ENCODE data around the gene ERCC6L2.
A peak's percentile ranks its signal among the peaks of the same experiment; 100 is the strongest.

Gene ERCC6L2

DNA sequence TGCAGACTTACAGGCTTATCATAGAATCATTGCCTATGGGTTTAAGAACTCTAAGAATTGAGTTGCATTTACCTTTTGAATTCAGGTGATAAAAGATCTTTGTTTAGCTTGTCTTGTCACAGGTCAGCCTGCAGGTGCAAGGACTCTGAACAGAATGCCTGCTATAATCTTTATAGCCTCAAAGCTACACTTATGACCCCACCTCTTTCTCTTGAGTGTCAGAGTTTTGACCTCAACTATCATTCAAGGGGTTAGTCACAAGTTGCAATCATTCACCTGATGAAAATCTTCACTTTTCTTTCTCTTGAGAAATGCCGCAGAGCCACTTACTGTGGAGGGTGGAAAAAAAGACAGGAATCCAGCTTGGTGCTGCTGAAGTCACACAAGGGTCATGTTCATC, 49.5 kb downstream of the ERCC6L2 start:
- DNase-seq = no peak

DNA sequence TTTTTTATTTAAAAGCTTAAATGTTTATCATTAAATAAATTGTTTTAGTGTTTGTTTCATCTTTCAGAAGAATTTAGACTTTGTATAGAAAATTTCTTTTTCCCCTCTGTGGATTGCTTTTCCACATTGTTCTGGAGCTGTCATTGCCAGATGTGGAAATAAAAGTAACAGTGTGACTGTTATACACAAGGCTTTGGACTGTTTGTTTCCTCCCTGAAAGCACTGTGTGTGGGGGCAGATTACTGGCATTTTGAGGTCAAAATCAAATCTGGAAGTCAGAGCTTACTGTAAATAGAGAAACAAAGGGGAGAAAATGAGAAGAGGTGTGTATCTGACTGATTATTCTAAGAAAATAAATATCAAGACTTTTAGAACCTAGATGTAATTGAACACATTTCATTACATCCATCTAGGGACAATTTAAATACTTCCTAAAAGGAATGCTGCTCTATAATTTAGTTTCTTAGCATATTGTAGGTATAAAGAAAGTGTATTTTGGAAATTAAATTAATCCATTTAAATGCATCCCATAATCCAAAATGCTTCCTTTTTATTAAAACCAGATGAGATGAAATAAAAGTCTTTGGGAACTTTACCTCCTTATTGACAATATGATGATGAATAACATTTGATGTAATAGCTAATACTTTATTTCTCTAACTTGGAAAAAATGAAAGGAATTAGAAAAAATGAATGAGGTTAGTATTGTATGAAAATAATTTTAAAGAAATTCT, 51.9 kb downstream of the ERCC6L2 start:
- DNase-seq = no peak

GRCh38 chr9:95930277-95930676, 54.8 kb downstream of the ERCC6L2 start:
- DNase-seq = no peak

GRCh38 chr9:95935861-95936578, 60.5 kb downstream of the ERCC6L2 start:
- DNase-seq = no peak

DNA sequence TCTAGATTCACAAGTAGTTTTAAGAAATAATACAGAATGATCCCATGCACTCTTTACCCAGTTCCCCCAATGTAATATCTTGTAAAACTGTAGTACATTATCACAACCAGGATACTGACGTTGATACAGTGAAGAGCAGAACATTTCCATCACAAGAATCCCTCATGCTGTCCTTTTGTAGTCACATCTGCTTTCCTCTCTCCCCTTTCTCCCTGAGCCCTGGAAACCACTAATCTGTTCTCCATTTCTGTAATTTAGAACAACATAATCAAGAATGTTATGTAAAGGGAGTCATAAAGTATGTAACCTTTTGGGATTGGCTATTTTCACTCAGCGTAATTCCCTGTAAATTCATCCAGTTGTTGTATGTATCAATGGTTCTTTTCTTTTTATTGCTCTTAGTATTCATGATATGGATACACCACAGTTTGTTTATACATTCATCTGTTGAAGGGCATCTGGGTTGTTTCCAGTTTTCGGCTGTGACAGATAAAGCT, 61.1 kb downstream of the ERCC6L2 start:
- DNase-seq = no peak

- no peak for DNase-seq
These were observed 61.6 kb downstream of the ERCC6L2 start for GRCh38 chr9:95937131-95937530.

DNA sequence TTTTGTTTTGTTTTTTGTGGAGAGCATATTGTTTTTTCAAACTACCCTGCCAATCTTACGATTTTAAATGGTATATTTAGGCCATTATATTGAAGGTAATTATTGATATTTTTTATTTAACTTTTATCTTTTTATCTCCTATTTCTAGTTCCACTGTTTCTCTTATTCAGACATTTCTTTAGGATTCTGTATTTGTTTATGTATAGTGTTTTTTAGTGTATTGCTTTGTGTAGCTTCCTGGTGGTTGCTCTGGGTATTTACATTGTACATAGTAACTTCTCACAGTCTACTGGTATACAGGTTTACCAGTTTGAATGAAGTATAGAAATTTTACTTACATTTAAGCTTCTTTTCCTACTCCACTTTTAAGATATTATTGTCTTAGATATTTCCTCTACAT, 63.2 kb downstream of the ERCC6L2 start:
- DNase-seq = no peak

- DNase-seq = no peak
These were observed 64.0 kb downstream of the ERCC6L2 start for GRCh38 chr9:95939472-95939871.

DNA sequence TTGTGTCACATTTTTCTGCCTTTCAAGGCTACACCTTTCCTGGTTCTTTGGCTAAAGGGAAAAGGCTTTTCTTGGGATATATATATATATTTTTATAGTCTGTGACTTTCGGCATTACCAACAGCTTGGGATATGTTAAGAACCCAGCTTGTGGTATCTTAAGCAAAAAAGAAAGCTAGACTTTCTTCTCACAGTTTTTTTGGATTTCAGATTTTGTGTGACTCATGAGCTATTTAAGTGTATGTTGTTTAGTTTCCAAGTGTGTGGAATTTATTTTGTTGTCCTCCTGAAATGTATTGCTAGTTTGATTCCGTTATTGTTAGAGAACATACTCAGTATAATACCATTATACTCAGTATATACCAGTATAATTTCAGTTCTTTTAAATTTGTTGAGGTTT, 64.8 kb downstream of the ERCC6L2 start:
- no peak for DNase-seq

DNA sequence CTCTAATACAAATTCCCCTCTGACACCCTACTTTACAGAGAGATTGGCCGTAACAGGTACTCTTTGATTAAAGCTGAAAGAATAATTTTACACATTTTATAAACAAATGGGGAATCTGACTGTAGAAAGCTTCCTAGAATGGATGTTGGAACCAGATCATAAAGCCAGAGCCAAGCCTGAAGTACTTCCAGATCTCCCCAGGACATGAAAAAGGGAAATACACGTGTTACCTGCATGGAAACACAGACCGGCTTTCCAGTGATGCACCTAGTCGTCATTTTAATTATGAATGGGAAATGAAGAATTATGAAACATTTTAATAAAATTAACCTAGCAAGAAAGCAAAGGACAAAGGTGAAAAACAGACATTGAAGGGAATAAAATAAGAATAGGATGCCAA, 66.5 kb downstream of the ERCC6L2 start:
- DNase-seq = no peak

GRCh38 chr9:95947118-95947517, 71.6 kb downstream of the ERCC6L2 start:
- DNase-seq = no peak

- no peak for DNase-seq
These were observed 77.0 kb downstream of the ERCC6L2 start for GRCh38 chr9:95952471-95952870.

DNA sequence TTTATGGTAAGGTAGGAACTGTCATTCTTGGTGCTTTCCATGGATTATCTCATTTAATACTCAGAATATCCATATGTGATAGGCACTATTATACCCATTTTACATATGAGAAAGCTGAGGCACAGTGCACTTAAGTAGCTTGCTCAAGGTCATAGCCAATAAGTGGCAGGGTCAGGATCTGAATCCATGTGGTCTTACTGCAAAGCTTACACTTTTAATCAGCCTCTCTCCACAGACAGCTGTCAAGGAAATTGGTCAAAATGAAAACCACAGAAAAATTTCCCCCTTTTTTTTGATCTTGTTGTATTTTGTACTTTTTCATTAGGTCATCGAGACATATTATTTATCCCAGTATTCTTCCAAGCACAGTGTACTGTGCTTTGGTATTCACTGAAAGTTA, 78.5 kb downstream of the ERCC6L2 start:
- DNase-seq = no peak

GRCh38 chr9:95954940-95955339, 79.4 kb downstream of the ERCC6L2 start:
- no peak for DNase-seq

DNA sequence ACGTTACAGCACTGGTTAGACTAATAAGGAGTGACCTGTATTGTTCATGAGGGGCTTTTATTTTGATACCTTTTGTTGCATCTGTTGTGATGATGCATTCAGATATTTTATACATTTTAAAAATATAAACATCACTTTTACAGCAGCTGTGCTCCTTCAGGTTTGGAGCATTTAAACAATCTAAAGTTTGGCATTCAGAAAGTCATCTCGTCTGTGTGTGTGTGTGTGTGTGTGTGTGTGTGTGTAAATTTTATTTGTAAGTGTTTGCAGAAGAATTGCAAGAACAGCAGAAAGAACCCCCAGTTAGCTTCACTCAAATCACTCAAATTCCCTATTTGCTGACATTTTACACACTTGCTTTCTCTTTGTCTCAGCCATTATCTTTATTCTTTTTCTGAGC, 87.4 kb downstream of the ERCC6L2 start:
- no peak for DNase-seq

DNA sequence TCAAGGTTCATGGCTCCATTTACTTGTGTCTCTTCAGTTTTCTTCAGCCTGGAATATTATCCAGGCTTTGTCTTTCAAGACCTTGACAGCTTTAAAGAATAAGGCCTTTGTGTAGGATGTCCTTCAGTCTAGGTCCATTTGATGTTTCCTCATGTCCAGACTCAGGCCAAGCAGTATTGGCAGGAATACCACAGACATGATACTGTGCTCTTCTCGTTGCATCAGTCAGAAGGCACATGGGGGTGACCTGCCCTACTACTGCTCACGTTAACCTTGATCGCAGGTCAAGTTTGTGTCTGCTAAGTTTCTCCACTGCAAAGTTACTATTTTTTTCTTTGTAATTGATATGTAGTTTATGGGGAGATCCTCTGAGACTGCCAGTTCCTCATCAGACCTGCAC, 88.2 kb downstream of the ERCC6L2 start:
- DNase-seq = no peak

GRCh38 chr9:95966306-95966705, 90.8 kb downstream of the ERCC6L2 start:
- DNase-seq = peak; percentile 35

DNA sequence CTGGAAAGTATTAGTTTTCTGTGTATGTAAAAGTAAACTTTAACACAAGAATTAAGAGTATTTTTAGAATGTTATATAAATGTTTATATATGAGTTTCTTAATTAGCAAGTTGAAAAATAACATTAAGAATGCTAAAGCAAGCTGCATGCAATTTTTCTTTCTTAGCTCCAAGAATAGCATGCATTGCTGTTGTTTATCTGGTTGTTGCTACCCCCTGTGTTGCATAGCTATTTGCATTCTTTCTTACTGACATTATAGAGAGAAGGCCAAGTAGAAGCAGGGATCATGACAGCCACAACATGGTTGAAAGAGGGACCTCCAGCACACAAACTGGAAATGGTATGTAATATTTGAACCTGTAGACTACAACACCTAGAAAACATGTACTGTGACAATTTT, 94.8 kb downstream of the ERCC6L2 start:
- DNase-seq = no peak

- DNase-seq = no peak
These were observed 96.3 kb downstream of the ERCC6L2 start for GRCh38 chr9:95971815-95972214.

DNA sequence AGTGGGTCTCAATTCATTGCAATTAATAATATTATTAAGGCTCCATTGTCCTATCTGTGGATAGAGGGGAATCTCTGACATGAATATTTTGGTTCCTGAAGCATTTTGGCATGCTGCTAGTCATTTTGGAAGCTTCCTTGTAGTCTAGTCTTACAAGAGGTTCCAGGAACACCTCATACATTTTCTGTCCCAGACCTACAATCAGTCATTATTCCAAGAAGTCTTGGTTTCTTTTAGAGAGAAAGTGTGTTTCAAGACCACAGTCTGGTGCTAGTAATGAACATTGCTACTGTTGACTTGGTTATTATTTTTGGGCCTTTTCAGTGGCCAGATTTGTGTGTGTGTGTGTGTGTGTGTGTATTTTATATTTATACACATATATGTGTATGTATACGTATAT, 98.9 kb downstream of the ERCC6L2 start:
- no peak for DNase-seq

GRCh38 chr9:95977371-95977770, 101.9 kb downstream of the ERCC6L2 start:
- DNase-seq = no peak

DNA sequence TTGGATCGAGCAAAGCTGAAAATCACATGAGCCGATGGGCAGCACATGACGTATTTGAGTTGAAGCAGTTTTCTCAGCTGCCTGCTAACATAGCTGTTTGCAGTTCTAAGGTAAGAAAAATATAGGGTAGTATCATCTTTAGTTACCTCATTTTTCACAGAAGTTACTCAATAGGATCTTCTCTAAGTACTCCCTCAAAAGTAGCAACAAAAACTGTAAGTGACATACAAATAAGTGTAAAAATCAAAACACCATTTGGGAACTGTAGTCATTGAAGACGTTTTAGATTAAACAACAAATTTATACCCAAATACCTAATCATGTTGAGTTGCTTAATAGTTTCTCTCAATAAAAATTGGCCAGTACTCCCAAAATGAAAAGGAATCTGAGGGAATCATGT, 102.6 kb downstream of the ERCC6L2 start:
- DNase-seq = no peak

DNA sequence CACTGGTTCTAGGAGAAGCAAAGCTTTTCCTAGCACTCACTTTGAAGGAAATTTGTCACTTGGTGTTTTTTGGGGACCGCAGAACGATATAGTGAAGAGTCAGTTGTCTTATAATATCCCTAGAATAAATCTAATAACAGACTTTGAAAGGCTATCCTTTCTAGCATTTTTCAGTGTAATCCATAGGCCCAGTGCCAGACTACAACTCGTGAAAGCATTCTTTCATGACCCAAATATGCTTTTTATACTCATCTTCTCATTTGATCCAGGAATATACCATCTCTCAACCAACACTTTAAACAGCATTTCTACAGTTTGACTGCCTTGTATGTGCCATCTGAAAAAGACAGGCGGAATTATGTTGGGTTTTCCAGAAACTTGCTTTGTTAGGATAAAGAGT, 104.0 kb downstream of the ERCC6L2 start:
- DNase-seq = no peak

DNA sequence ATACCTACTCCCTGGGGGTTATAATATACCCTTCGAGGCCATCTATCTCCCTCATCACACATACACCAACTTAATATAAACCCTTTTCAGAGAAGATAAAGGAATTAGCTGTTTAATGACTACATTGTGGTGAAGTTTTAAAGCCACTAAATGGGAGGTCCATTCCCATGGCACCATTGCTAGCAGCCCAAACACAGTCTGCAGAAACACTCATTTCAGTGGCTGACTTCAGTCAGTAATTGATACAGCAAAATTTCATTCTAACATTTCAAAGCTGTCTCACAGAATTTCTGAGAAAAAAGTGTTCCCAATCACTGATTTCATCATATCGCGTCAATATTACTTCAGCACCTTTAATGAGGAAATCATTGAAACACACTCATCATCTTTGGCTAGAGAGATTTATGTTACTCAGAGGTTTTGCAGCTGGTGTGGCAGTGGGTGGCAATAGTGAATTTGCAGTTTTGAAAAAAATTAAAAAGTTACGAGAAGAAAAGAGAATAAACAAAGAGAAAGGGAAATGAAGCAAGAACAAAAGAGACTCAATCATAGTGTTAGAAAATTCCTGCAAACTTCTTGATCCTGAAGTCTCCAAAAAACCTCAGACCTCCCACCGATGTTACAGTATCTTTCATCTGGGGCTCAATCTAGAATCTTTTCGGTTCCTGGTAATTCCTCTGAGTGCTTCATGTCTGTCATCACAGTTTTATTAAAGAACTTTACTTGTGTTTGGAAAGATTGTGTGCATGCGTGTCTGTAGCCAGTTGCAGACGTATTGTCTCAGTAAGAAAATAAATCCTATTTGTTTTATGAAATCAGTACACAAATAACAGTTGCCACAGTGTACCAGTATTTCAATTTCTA, 105.0 kb downstream of the ERCC6L2 start:
- peak; percentile 51 for DNase-seq

All from NCI-H69 (cell line).